Fibroblast of skin of right biceps (primary cell): ENCODE measurements around the gene KCNH1.

Source experiments
- DNase-seq: peaks from one replicate; pipeline ENCODE4 v3.0.0-alpha.2; 2013

KCNH1 gene

DNA sequence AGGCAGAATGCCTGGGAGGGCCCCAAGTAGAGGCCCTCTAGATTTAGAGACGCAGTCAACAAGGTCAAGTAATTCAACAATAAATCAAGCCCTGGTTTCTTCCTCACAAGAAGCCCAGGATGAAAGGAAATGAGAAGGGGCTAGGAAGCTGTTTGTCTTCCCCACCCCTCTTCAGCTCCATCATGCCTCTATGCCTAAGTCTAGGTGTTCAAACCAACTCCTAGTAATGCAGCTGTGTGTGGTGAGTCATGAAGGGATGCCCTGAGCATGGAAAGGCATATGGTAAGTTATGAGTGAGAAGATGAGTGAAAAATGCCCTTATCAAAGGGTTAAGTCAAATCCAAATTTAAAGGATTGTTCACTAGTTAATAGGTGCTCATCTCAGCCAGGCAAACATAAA lies 339.5 kb downstream of the KCNH1 start:
- no peak for DNase-seq

DNA sequence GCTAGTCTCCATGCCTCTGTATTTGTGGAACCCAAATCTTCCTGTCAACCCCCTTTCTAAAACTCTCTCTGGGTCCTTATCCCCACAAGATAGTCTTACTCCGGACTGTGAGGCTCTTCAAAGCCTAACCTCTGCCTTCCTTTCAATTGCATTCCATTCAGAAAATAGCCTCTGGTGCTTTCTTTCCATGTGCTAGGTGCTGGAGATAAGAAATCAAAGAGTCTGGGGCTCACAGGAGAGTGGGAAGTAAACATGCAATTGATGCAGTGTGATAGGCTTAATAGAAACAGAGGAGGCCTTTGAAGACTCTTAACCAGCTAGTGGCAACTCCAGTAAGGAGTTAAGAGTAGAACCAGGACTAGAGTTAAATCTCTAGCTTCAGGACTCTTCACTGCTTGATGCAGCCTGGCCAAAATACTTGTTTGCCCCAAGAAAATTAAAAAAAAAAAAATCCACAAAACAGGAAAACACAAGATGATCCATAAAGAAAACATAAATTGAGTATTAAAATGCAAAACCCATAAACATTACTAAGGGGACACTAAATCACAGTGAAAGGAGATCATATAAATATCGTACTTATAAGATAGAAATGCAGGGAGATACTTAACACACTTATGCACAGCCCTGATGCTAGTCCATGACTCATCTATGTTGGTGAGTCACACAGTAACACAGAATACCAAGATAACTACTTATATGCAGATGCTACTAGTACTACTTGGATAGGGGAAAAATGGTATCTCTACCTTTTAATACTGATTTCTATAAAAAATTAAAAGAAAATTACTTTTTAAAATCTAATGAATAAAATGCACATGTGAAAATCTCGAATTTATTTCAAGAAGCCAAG lies 341.5 kb downstream of the KCNH1 start:
- peak; percentile 83 for DNase-seq

DNA sequence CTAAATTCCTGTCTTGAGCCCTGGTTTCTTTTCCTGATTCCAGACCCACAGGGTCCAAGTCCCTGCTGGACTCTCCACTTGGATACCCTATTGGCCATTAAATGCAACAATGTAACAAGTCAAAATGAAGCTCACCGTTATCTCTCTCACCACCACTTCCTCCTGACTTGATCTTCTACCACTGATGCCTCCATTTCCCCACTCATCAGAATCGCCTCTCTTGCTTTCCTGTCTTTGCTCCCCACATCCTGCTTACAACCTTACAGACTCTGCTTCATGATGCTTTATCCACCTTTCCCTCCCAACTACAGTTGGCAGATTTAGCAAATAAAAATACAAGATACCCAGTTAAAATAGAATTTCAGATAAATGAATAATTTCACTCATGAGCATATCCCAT lies 343.8 kb downstream of the KCNH1 start:
- no peak for DNase-seq

DNA sequence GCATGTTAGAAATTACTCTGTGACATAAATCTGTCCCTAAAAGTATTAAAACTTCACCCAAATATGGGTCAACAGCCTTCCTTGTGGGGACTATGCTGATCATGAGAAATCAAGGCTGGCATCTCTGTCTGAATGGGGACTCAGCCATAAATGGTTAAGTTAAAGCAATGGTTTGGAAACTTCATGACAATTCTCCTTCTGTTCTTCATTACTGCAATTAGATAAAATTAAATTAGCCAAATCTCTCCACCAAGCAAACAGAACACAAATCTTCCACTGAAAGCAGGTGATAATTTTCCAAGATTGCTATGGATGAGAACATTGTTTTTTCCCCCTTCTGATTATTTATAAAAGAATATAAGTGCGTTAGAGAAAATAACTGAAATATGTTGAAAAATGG lies 346.1 kb downstream of the KCNH1 start:
- no peak for DNase-seq

DNA sequence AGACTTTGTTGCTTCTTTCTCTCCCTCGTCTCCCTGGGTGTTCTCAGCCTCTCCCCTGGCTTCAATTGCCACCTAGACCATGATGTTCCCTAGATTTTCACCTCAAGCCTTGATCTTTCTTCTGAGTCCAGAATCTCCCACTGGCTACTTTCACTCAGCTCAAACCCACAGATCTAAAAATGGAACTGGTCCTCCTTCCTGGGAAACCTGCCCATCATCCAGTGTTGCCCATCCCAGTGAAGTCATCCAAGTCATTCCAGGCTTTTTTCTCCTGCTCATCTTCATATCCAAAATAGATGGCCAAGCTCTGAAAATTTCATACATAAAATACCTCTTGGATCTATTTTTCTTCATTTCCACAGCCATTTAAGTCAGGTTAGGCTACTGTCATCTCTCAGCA lies 347.4 kb downstream of the KCNH1 start:
- no peak for DNase-seq

DNA sequence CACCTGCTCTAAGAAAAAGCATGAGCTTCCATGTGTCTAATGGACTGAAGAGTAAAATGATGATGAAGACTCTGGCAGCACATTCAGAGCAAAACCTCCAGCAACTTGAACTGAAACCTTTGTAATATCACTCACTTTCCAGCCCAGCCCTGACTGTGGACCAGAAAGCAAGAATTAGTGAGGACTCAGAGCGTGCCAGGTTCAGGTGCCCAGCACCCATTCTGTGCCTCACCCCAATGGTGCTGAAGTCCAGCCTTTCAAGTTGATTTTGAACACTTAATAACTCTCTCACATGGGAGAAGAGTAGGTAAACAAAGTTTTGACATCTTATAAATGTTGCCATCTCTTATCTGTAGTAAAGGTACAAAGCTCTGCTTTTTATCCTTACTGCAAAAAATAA lies 350.0 kb downstream of the KCNH1 start:
- DNase-seq: no peak

DNA sequence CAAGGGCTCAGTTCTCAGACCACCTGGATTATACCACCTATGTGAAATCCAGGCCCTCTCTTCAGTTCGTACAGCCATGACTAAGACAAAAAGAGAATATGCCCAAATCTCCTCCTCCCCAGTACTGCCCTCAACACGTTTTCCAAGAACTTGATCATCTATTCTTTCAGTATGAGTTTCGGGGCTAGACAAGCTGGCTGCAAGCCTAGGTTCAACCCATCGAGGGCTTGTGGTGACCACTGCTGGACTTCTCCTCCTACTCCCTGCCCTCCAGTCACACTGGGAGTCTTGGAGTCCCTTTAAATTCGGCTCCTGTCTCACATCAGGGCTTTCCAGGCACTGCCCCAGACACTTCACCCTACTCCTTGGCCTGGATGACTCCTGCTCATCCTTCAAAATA lies 352.3 kb downstream of the KCNH1 start:
- no peak for DNase-seq

DNA sequence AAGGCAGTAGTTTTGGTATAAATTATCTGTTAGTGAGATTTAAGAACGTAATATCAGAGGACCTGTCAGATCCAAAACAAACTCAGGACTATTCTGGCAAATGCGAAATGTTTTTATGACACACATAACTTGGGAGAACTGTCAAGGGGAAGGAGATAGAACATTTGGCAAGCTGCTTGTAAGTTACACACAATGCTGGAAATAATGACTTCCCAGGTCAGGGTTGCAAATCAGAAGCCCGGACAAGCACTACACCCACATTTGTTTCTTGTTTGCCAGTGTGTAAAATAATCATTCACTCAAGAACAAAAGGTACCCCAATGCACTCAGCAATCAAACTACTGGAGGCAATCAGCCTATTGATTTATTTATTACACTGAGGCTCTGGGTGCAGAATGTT lies 354.7 kb downstream of the KCNH1 start:
- DNase-seq: no peak

DNA sequence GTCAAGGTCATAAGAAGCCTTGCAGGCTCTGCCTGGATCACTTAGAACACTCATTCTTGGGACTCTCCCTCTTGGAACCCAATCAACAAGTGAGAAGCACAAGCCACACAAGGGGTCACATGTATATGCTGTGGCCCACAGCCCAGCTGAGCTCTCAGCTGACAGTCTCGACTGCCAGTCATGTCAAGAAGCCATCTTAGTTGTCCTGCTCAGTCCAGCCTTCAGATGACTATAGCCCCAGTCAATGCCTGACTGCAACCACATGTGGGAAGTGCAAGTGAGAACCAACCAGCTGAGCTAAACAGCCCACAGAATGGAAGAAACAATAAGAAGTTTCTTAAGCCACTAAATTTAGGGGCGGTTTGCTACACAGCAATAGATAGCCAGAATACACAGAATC lies 356.0 kb downstream of the KCNH1 start:
- DNase-seq: no peak

DNA sequence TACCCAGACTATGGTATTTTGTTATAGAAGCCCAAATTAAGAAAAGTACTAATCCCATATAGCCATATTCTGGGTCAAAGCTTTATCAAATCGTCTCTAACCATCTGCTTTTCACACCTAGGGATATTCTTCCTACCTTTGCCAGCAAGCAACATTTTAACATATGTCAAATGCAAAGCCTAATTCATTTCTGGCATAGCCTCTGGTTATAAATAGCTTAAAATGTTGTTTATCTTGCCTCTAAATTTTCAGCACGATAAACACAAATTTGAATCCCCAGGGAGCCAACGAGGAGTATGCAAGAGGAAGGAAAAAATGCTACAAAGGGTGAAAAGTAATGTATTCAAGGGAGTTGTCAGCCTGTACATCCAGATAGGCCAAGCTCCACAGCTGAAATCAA lies 357.2 kb downstream of the KCNH1 start:
- DNase-seq: no peak

DNA sequence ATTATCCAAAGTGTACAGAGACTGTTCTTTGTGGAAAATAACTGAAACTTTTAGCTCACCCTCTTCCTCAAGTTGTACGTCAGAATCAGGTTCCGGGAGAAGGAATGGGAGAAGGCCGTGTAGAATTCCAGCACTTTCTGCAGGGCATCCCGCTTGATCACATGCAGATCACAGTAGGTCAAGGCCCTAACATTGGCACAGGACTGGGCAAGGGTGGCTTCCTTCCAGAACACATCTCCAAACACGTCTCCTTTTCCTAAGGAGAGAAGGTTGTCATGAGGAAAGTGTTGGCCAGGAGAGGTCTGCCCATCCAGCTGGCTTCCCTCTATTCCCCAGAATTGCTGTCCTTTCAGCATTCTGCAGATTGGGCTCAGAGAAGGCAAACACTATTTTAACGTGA lies 358.7 kb downstream of the KCNH1 start:
- DNase-seq: no peak

DNA sequence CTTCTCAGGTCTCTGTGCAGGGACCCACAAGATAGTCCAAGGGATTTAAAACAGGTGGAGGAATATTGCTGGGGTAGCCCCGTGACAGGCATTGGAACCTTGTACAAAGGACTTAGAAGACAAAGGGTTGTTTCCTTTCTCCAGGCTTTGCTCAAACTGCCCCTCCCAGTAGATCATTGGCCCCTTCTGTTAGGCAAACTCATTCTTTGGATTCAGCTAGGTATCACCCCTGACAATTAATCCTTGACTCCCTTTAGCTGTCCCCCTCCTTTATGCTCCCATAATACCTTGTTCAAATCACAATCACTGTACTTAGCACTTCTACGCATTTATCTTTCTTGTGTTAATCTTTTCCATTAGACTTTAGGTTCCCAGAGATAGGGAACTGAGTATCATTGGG lies 360.5 kb downstream of the KCNH1 start:
- DNase-seq: no peak

DNA sequence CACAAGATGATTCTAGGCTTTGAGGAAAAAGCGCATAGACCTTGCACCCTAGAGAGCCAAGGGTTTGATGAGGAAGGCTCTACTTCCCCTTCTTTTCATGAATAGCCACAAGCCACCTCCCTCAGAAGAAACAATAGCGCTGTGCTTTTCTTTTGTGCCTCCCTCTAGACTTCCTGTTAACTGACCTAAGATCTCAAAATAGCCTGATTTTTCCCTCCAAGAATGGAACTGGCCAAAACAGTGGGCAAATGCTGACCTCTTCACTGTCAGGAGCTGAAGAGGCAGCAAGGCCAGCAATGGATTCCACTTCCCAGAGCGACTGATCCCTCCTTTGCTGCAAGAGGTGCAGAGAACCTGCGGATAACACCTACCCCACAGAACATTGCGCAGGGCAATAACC lies 362.8 kb downstream of the KCNH1 start:
- no peak for DNase-seq

DNA sequence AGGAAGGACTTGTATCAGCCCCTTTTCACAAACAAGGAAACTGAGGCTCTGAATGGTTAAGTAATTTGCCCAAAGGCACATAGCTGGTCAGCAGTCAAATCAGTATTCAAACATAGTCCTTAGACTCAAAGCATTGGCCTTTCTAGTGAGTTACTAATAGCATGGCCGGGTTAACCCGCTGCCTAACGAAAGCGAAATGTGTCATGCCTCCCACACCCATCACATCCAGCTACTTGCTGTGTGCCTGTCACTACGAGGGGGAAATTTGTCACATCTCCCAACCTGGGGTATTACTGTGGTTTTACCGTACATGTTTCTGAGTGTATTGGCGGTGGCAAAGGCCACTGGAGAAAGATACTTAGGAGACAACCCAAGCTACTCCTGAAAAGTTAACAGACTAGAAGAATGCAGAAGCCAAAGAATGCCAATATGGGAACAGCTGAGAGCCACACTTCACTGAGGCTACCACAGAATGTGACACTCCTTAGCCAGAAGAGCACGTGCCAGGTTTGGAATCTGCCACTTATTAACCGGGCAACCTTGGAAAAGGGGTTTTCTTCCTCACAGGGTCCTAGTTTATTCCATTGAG lies 363.5 kb downstream of the KCNH1 start:
- DNase-seq: no peak

DNA sequence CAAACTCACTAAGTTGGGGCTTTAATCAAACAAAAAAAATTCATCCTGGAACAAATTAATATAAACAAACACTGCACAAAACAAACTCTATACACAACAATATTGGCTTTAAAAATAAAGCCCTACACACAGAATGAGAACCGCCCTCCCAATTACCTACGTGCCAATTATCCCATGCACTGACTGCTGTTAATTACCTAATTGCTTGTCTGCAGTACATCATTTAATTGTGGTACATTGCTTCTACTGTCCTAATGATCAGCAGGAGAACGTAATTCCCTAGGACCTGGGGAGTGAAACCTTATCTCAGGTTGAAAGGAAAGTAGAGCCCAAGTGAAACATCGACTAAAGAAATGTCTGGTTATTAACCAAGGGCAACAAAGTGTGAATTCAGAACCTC lies 364.5 kb downstream of the KCNH1 start:
- no peak for DNase-seq

DNA sequence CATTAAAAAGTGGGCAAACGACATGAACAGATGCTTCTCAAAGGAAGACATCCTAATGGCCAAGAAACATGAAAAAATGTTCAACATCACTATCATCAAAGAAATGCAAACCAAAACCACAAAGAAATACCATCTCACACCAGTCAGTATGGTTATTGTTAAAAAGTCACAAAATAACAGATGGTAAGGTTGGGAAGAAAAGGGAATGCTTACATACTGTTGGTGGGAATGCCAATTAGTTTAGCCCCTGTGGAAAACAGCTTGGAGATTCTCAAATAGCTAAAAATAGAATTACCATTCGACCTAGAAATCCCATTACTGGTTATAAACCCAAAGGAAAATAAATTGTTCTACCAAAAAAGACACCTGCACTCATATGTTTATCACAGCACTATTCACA lies 369.4 kb downstream of the KCNH1 start:
- no peak for DNase-seq

DNA sequence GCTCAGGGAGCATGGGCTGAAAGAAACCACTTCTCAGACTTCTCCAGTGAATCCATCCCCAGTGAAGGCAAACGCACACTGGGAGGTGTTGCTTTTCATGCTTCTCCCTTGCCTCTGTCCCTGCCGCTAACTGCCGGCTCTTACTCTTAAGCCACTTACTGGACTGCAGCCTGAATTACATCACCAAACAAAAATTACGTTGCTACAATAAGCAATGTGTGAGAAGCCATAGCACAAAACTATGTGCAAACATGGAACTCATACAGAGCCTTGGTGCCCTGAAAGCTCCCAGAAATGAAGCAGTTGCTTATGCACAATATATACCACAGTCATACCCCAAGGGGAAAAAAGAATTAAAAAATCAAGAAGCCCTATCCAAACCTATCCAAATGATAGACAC lies 375.2 kb downstream of the KCNH1 start:
- DNase-seq: no peak

DNA sequence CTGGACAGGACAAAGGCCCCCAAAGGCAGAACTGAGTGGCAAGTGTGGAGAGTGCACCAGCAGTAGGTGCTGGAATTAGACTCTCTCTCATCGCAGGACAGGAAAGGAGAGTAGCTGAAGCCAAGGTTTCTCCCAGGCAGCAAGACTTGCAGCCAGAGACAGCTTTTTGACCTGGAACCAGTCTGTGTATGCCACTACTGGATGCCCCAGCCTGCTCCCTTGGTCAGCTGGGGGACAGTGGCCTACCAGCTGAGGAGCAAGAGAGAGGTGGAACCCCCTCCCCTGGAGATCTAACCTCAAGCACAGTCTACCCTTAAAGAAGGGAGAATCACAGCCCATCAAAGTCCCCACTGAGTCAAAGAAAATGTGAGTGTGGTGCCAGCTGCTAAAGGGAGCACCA lies 375.7 kb downstream of the KCNH1 start:
- DNase-seq: no peak

DNA sequence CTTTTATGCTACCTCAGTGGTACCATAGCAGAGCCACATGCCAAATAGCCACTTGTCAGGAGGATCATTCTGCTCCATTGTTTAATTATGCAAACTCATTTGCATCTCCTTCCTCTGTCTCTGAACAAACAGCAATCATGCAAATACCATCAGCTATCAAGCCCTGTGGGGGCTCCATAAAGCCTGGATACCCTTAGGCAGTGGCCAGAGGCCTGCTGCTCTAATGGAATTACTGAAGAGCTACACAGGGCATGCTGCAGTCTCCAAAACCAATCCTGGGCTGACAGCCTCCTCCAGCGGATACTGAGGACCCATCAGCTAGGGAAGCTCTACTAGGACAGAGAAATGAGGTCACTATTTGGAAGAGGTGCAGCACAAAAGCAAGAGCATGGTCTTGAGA lies 376.3 kb downstream of the KCNH1 start:
- no peak for DNase-seq

DNA sequence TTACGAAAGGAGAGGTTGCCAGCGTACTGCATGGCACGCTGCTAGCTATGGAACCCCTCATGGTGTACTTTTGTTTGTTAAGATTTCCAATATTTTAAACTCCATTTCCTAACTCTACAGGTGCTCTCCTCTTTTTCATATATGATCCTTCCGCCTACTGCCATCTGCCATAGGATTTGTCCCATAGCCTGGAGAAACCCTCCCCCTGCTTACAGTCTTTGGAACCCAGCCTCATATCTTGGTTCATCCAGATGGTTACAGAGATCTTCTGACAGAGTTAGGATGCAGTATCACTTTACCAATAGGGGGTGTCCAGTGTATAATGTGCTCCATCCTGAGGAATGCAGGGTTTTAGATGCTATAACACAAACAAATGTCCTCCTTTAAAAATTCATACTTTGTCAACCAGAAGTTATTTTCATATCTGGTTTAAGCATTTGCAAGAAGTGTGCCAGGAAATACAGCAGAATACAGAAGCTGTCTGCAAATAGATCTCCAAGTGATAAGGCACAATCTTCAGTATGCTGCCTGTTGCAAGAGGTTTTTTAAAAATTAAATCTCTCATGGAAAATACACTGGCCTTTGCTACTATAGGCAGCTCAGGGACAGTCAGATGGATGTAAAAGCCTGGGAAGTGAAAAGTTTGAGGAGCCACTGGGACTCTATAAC lies 377.8 kb downstream of the KCNH1 start:
- DNase-seq: no peak

DNA sequence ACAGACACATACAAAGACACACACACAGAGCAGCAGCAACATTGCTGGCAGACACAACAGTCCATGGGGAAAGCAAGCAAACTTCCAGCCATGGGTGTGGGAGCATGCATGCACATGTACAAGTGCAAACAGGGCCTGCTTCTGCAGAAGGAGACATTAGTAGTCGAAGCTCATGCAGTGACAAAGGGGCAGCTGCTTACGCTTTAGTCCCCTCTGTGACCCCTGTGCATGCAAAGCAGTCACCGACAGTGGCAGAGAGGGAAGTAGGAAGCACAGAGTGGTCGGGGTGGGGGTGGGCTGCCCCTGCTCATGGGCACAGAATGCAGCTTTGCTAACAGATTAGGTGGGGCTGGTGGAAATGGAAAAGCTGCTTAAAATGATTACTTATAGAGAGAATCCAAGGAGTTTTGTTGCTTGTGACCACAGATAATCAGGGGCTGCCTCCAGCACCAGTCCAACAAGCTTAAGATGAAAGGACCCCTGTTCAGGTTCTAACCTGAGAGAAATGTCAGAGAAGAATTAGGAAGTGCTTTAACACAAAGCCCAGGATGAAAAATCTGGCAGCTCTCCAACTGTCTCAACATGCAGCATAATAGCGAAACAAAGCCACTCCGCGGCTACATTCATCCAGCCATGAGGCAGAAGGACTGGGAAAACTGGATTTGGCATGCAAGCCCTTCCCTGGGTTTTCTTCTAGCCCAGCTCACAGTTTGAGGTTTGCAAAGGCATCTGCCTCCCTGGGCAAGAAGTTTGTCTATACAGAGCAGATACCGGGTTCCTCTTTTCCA lies 378.9 kb downstream of the KCNH1 start:
- DNase-seq: peak; percentile 16

DNA sequence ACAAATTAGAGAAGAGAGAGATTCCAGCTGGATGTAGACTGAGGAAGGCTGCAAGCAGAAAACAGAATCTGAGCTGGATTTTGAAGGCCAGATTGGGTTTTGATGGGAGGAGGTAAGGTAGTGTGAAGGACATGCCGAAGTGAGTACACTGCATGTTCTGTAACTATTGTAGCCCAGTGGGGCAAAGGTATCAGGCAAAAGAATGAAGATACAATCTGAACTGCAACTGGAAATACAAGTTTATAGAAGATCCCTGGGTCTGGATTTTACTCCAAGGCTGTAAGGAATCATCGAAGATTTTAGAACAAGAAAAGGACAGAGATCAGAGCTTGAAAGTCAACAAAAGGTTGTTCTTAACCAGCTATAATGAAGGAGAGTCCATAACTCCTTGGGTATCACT lies 382.0 kb downstream of the KCNH1 start:
- DNase-seq: no peak

DNA sequence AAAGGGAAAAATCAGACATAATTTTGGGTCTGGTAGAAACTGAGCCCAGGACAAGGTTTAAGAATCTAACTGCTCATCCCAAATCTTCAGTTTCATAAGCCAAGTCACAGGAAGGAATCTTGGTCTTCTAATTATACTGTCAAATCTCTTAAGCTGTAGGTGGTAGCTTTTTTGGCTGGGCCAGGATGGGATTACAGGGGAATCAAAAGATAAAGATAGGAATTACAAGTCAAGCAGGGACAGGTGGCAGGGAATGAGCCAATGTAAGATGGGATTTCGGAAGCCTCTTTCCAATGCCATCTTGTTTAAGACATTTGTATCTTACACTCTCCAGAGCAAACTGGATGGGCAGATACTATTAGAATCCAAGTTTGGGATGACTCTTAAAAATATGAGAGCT lies 383.5 kb downstream of the KCNH1 start:
- DNase-seq: no peak

DNA sequence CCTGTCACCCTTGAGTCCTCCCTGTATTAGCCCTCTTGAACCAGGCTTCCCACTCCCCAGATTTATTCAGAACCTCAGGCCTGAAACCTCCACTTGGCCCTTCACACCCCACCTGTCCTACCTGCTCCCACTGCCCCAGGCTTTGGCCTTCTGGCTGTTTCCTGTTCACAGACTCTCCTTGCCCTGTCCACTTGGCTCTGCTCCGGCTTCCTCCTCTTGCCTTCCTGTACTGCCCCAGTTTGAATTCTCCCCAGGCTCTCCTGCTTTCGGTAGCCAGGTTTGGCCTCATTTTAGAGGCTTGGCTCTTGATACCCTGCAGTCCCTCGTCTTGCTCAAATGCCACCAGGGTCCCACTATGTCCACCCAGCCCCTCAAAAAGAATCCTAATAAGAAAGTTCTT lies 385.2 kb downstream of the KCNH1 start:
- no peak for DNase-seq
